Measurements from ENCODE around the gene KCTD7.
"Not testable (repeated sequence)": the region's sequence is repeated elsewhere in the genome, so short reads cannot be mapped to it uniquely, and the experiment has no call there.

KCTD7 gene

GRCh38 chr7:66682350-66683093 is 53.8 kb downstream of the KCTD7 start:
- DNase-seq, result no peak

GRCh38 chr7:66683094-66683769 is 54.6 kb downstream of the KCTD7 start:
- not testable (repeated sequence) for DNase-seq

- no peak for DNase-seq
These were observed 55.1 kb downstream of the KCTD7 start for GRCh38 chr7:66683770-66684123.

GRCh38 chr7:66685663-66686062 is 57.0 kb downstream of the KCTD7 start:
- not testable (repeated sequence) for DNase-seq

GRCh38 chr7:66687186-66687585 is 58.5 kb downstream of the KCTD7 start:
- no peak for DNase-seq

GRCh38 chr7:66687672-66688071 is 59.0 kb downstream of the KCTD7 start:
- not testable (repeated sequence) for DNase-seq

GRCh38 chr7:66689081-66689480 is 60.4 kb downstream of the KCTD7 start:
- DNase-seq, result no peak

GRCh38 chr7:66693331-66693730 is 64.7 kb downstream of the KCTD7 start:
- DNase-seq, result no peak
